WTC11 (cell line): Measurements from ENCODE around the gene TMEM131L. TPM values are rescaled to one million over a fixed set of nuclear protein-coding genes. Genes with fewer than 3 reads are reported as not detected.

Source experiments
- ATAC-seq: fragments of 200-7000 bp; cut with Tn5 transposase; 2 replicates; pipeline ENCODE4 v1.10.0; 2021; ENCODE audit warnings: mild to moderate bottlenecking, moderate library complexity
- CTCF ChIA-PET: fragments of 300-600 bp; sonication (Branson Sonifier 250); formaldehyde crosslinking; loops from one replicate; lab custom pipeline; 2021; ENCODE audit warnings: antibody characterized with exemption; lab: Charles Lee
- POLR2A ChIA-PET: fragments of 350-600 bp; sonication (Branson Sonifier 250); formaldehyde crosslinking; loops from one replicate; lab custom pipeline; 2021; ENCODE audit warnings: antibody characterized with exemption; lab: Charles Lee
- DNase-seq: peaks from one replicate; pipeline ENCODE4 v3.0.0; 2021; ENCODE audit warnings: low spot score
- H3K27ac Mint-ChIP-seq: 2 replicates; pipeline ENCODE4 v1.8.0; 2021; ENCODE audit warnings: mixed read lengths
- H3K27me3 Mint-ChIP-seq: 2 replicates; pipeline ENCODE4 v1.8.0; 2021; ENCODE audit warnings: low read depth, mild to moderate bottlenecking, moderate library complexity, mixed read lengths
- H3K36me3 Mint-ChIP-seq: 2 replicates; pipeline ENCODE4 v1.8.0; 2021; ENCODE audit warnings: mixed read lengths
- H3K4me1 Mint-ChIP-seq: 2 replicates; pipeline ENCODE4 v1.8.0; 2022; ENCODE audit warnings: mixed read lengths
- H3K4me3 Mint-ChIP-seq: 2 replicates; pipeline ENCODE4 v1.8.0; 2021; ENCODE audit warnings: mild to moderate bottlenecking, moderate library complexity, mixed read lengths
- H3K9me3 Mint-ChIP-seq: 2 replicates; pipeline ENCODE4 v1.8.0; 2021; ENCODE audit warnings: mixed read lengths
- ATF1 ChIP-seq: sonication (generic); formaldehyde crosslinking; IDR thresholded peaks from 2 replicates; pipeline ENCODE4 v1.8.1; 2023; ENCODE audit warnings: mild to moderate bottlenecking, moderate library complexity, missing genetic modification reagents
- CBFB ChIP-seq: sonication (generic); formaldehyde crosslinking; IDR thresholded peaks from 2 replicates; pipeline ENCODE4 v1.8.1; 2022; ENCODE audit warnings: mild to moderate bottlenecking, low read depth, missing genetic modification reagents
- E2F5 ChIP-seq: sonication (generic); formaldehyde crosslinking; IDR thresholded peaks from 2 replicates; pipeline ENCODE4 v1.8.1; 2022; ENCODE audit warnings: mild to moderate bottlenecking, moderate library complexity, missing genetic modification reagents
- ELF4 ChIP-seq: sonication (generic); formaldehyde crosslinking; IDR thresholded peaks from 2 replicates; pipeline ENCODE4 v1.8.1; 2022; ENCODE audit warnings: low read depth, mild to moderate bottlenecking, moderate library complexity, missing genetic modification reagents
- ETV6 ChIP-seq: sonication (generic); formaldehyde crosslinking; IDR thresholded peaks from 2 replicates; pipeline ENCODE4 v1.8.1; 2022; ENCODE audit warnings: mild to moderate bottlenecking, missing genetic modification reagents
- FOXP4 ChIP-seq: sonication (generic); formaldehyde crosslinking; IDR thresholded peaks from 2 replicates; pipeline ENCODE4 v1.8.0; 2022; ENCODE audit warnings: mild to moderate bottlenecking, missing genetic modification reagents
- JUN ChIP-seq: sonication (generic); formaldehyde crosslinking; IDR thresholded peaks from 2 replicates; pipeline ENCODE4 v1.8.0; 2023; ENCODE audit warnings: mild to moderate bottlenecking, missing genetic modification reagents
- KAT7 ChIP-seq: sonication (generic); formaldehyde crosslinking; IDR thresholded peaks from 2 replicates; pipeline ENCODE4 v1.8.1; 2023; ENCODE audit warnings: missing genetic modification reagents, mild to moderate bottlenecking, borderline replicate concordance
- NFYB ChIP-seq: sonication (generic); formaldehyde crosslinking; conservative IDR thresholded peaks from 2 replicates; pipeline ENCODE4 v1.8.0; 2022; ENCODE audit warnings: low read depth, missing genetic modification reagents
- OVOL2 ChIP-seq: fragments of 250-450 bp; sonication (Bioruptor Pico); IDR thresholded peaks from 2 replicates; pipeline ENCODE4 v1.9.0; 2021; ENCODE audit warnings: mild to moderate bottlenecking, borderline replicate concordance
- SMAD4 ChIP-seq: sonication (generic); formaldehyde crosslinking; IDR thresholded peaks from 2 replicates; pipeline ENCODE4 v1.8.0; 2022; ENCODE audit warnings: mild to moderate bottlenecking, missing genetic modification reagents
- SP1 ChIP-seq: sonication (generic); formaldehyde crosslinking; conservative IDR thresholded peaks from 2 replicates; pipeline ENCODE4 v1.8.1; 2022; ENCODE audit warnings: missing genetic modification reagents
- ZBTB21 ChIP-seq: sonication (generic); formaldehyde crosslinking; IDR thresholded peaks from 2 replicates; pipeline ENCODE4 v1.8.1; 2023; ENCODE audit warnings: mild to moderate bottlenecking, missing genetic modification reagents, borderline replicate concordance
- ZNF232 ChIP-seq: sonication (generic); formaldehyde crosslinking; IDR thresholded peaks from 2 replicates; pipeline ENCODE4 v1.8.0; 2022; ENCODE audit warnings: mild to moderate bottlenecking, missing genetic modification reagents
- ZNF317 ChIP-seq: sonication (generic); formaldehyde crosslinking; IDR thresholded peaks from 2 replicates; pipeline ENCODE4 v1.8.1; 2023; ENCODE audit warnings: low read depth, mild to moderate bottlenecking, moderate library complexity, missing genetic modification reagents, borderline replicate concordance
- ZNF396 ChIP-seq: fragments of 250-450 bp; sonication (Bioruptor Pico); IDR thresholded peaks from 2 replicates; pipeline ENCODE4 v1.8.0; 2021; ENCODE audit warnings: mild to moderate bottlenecking, moderate library complexity, borderline replicate concordance
- total RNA-seq: library from RNA; stranded (reverse); gene quantifications from 3 replicates; pipeline ENCODE4 v1.2.3, GENCODE V29; 2021
- TF ChIP-seq, protein P1 (sequence below): fragments of 250-450 bp; sonication (Bioruptor Pico); conservative IDR thresholded peaks from 2 replicates; pipeline ENCODE4 v1.9.0; 2021; ENCODE audit warnings: mild to moderate bottlenecking
- TF ChIP-seq, protein P2 (sequence below): sonication (generic); formaldehyde crosslinking; conservative IDR thresholded peaks from 2 replicates; pipeline ENCODE4 v1.8.1; 2023; ENCODE audit warnings: mild to moderate bottlenecking, low read depth, missing genetic modification reagents, moderate library complexity
- TF ChIP-seq, protein P3 (sequence below): sonication (generic); formaldehyde crosslinking; IDR thresholded peaks from 2 replicates; pipeline ENCODE4 v1.8.0; 2023; ENCODE audit warnings: missing genetic modification reagents
- TF ChIP-seq, protein P4 (sequence below): sonication (generic); formaldehyde crosslinking; IDR thresholded peaks from 2 replicates; pipeline ENCODE4 v1.8.1; 2023; ENCODE audit warnings: mild to moderate bottlenecking, missing genetic modification reagents, moderate library complexity
- TF ChIP-seq, protein P5 (sequence below): sonication (generic); formaldehyde crosslinking; IDR thresholded peaks from 2 replicates; pipeline ENCODE4 v1.8.1; 2023; ENCODE audit warnings: mild to moderate bottlenecking, missing genetic modification reagents

The TMEM131L gene
- total RNA-seq, 1 experiment from 2014 or later, result 26.7 TPM

DNA sequence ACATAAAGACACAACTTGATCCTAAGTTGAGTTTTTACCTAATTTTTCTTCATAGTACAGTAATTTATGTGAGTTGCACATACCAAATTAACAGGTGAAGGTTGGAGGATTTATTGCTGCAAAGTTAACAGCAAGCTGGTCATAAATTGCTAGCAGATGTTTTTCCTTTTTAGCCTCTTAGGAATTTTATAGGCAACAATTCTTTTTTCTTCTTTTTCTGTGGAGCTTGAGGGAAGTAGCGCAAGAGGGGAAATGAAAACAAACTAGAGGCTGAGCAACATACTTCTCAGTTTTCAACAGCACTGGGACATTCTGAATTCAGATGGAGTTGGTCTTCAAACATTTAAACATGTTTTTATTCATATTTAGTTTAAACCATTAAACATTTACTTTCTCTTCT is 154.2 kb downstream of the TMEM131L start:
- TF ChIP-seq OVOL2 (CRISPR knock-in tag) (no peak), CBFB (CRISPR knock-in tag) (no peak), ZNF317 (no peak), E2F5 (CRISPR knock-in tag) (no peak), ATF1 (CRISPR knock-in tag) (no peak), ZBTB21 (CRISPR knock-in tag) (no peak)
- TF ChIP-seq, protein P1, sequence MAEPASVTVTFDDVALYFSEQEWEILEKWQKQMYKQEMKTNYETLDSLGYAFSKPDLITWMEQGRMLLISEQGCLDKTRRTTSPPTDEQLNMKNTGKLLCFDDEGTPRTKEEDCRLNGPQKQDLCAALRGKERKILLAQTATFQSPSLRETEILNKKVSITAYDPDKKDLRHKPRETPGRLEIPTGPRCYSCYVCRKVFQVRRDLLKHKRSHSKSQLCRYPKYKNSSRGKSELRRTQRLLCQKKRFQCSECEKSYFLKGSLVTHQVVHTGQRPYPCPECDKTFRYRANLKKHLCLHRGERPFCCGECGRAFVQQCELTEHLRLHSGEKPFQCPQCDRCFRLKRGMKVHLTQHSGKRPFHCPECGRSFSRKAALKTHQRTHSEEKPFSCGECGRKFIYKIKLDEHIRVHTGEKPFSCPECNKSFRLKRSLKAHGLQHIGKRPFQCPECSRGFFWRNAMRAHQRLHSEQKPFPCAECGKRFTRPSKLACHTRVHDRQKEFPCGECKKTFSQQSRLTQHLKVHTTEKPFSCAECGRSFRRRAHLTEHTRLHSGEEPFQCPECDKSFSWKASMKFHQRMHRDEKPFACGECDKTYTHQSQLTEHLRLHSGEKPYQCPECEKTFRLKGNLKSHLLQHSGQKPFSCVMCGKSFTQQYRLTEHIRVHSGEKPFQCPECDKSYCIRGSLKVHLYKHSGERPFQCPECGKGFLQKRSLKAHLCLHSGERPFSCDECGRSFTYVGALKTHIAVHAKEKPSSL (CRISPR knock-in tag), result no peak
- TF ChIP-seq, protein P2, sequence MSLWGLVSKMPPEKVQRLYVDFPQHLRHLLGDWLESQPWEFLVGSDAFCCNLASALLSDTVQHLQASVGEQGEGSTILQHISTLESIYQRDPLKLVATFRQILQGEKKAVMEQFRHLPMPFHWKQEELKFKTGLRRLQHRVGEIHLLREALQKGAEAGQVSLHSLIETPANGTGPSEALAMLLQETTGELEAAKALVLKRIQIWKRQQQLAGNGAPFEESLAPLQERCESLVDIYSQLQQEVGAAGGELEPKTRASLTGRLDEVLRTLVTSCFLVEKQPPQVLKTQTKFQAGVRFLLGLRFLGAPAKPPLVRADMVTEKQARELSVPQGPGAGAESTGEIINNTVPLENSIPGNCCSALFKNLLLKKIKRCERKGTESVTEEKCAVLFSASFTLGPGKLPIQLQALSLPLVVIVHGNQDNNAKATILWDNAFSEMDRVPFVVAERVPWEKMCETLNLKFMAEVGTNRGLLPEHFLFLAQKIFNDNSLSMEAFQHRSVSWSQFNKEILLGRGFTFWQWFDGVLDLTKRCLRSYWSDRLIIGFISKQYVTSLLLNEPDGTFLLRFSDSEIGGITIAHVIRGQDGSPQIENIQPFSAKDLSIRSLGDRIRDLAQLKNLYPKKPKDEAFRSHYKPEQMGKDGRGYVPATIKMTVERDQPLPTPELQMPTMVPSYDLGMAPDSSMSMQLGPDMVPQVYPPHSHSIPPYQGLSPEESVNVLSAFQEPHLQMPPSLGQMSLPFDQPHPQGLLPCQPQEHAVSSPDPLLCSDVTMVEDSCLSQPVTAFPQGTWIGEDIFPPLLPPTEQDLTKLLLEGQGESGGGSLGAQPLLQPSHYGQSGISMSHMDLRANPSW (CRISPR knock-in tag), result no peak
- Mint-ChIP-seq H3K27ac (no peak overlapping the region), H3K4me3 (no peak overlapping the region), H3K4me1 (peaks cover 19% of the 10 kb centered on the region), H3K36me3 (peaks cover 54% of the 10 kb centered on the region), H3K9me3 (0 out of 2 replicates have a peak, but pooled peaks cover 4% of the 10 kb centered on the region), H3K27me3 (no peaks in the 10 kb centered on the region)
- POLR2A ChIA-PET, result no interaction called here
- CTCF ChIA-PET, result interaction anchor here (1.0 to 1.3 kb wide), 5 partner anchors 12 to 188 kb away, joined by 3 to 4 read pairs (median 4); no protein-coding TSS in a partner anchor
- DNase-seq (no peak), ATAC-seq (no peak)

GRCh38 chr4:153622093-153622492 is 155.9 kb downstream of the TMEM131L start:
- ATAC-seq, result no peak
- Mint-ChIP-seq H3K27me3 (no peaks in the 10 kb centered on the region), H3K27ac (no peak overlapping the region), H3K9me3 (no peaks in the 10 kb centered on the region), H3K4me1 (peaks cover 19% of the 10 kb centered on the region), H3K36me3 (peaks cover 49% of the 10 kb centered on the region), H3K4me3 (no peak overlapping the region)
- CTCF ChIA-PET, result no interaction called here
- no peak for DNase-seq
- POLR2A ChIA-PET, result no interaction called here
- no peak for TF ChIP-seq ELF4 (CRISPR knock-in tag)
- TF ChIP-seq ETV6 (CRISPR knock-in tag), result no peak
- TF ChIP-seq, protein P3, sequence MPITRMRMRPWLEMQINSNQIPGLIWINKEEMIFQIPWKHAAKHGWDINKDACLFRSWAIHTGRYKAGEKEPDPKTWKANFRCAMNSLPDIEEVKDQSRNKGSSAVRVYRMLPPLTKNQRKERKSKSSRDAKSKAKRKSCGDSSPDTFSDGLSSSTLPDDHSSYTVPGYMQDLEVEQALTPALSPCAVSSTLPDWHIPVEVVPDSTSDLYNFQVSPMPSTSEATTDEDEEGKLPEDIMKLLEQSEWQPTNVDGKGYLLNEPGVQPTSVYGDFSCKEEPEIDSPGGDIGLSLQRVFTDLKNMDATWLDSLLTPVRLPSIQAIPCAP (CRISPR knock-in tag), result no peak
- TF ChIP-seq, protein P4, sequence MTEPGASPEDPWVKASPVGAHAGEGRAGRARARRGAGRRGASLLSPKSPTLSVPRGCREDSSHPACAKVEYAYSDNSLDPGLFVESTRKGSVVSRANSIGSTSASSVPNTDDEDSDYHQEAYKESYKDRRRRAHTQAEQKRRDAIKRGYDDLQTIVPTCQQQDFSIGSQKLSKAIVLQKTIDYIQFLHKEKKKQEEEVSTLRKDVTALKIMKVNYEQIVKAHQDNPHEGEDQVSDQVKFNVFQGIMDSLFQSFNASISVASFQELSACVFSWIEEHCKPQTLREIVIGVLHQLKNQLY (CRISPR knock-in tag), result no peak
- no peak for TF ChIP-seq SMAD4
- no peak for TF ChIP-seq NFYB (CRISPR knock-in tag)
- TF ChIP-seq ZNF396, result no peak
- TF ChIP-seq SP1 (CRISPR knock-in tag), result no peak
- no peak for TF ChIP-seq KAT7 (CRISPR knock-in tag)
- TF ChIP-seq, protein P2 (CRISPR knock-in tag), result no peak
- TF ChIP-seq ZNF232, result no peak
- TF ChIP-seq, protein P5, sequence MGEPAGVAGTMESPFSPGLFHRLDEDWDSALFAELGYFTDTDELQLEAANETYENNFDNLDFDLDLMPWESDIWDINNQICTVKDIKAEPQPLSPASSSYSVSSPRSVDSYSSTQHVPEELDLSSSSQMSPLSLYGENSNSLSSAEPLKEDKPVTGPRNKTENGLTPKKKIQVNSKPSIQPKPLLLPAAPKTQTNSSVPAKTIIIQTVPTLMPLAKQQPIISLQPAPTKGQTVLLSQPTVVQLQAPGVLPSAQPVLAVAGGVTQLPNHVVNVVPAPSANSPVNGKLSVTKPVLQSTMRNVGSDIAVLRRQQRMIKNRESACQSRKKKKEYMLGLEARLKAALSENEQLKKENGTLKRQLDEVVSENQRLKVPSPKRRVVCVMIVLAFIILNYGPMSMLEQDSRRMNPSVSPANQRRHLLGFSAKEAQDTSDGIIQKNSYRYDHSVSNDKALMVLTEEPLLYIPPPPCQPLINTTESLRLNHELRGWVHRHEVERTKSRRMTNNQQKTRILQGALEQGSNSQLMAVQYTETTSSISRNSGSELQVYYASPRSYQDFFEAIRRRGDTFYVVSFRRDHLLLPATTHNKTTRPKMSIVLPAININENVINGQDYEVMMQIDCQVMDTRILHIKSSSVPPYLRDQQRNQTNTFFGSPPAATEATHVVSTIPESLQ (CRISPR knock-in tag), result no peak
- TF ChIP-seq JUN (CRISPR knock-in tag), result no peak
- no peak for TF ChIP-seq FOXP4 (CRISPR knock-in tag)
